MM.1S (cell line): ENCODE results near the gene MIF.

ENCODE experiments used
- DNase-seq: peaks from one replicate; pipeline ENCODE4 v3.0.0-alpha.2; 2015
- H2AFZ ChIP-seq: fragments of 300-600 bp; sonication (generic); 2 replicates; pipeline ENCODE4 v1.6.0; 2016; ENCODE audit warnings: antibody characterized with exemption, low read length
- H3F3A ChIP-seq: fragments of 300-600 bp; sonication (generic); 2 replicates; pipeline ENCODE4 v1.6.1; 2016; ENCODE audit warnings: mild to moderate bottlenecking, antibody characterized with exemption, low read length, moderate library complexity, mixed read lengths; ENCODE audit not compliant: insufficient read depth
- H3K27ac ChIP-seq: fragments of 300-600 bp; sonication (generic); 2 replicates; pipeline ENCODE4 v1.5.1; 2016; ENCODE audit warnings: mild to moderate bottlenecking, low read length
- H3K27me3 ChIP-seq: fragments of 300-600 bp; sonication (generic); replicated peaks from 2 replicates; pipeline ENCODE4 v1.6.0; 2016; ENCODE audit warnings: low read length; ENCODE audit not compliant: insufficient read depth
- H3K36me3 ChIP-seq: fragments of 300-600 bp; sonication (generic); replicated peaks from 2 replicates; pipeline ENCODE4 v1.6.1; 2016; ENCODE audit warnings: mild to moderate bottlenecking, low read length, mixed read lengths; ENCODE audit not compliant: insufficient read depth
- H3K4me1 ChIP-seq: fragments of 300-600 bp; sonication (generic); 2 replicates; pipeline ENCODE4 v1.6.1; 2016; ENCODE audit warnings: low read length, mixed read lengths
- H3K4me2 ChIP-seq: fragments of 300-600 bp; sonication (generic); 2 replicates; pipeline ENCODE4 v1.6.0; 2016; ENCODE audit warnings: low read depth, low read length
- H3K4me3 ChIP-seq: fragments of 300-600 bp; sonication (generic); 2 replicates; pipeline ENCODE4 v1.5.1; 2016; ENCODE audit warnings: low read length, mixed read lengths
- H3K79me2 ChIP-seq: fragments of 300-600 bp; sonication (generic); 2 replicates; pipeline ENCODE4 v1.6.1; 2016; ENCODE audit warnings: mixed run types, low read length, mixed read lengths
- H3K9ac ChIP-seq: fragments of 300-600 bp; sonication (generic); 2 replicates; pipeline ENCODE4 v1.6.1; 2016; ENCODE audit warnings: low read length, mixed read lengths
- H3K9me2 ChIP-seq: fragments of 300-600 bp; sonication (generic); replicated peaks from 2 replicates; pipeline ENCODE4 v1.6.1; 2016; ENCODE audit warnings: mild to moderate bottlenecking, low read length, mixed read lengths; ENCODE audit not compliant: insufficient read depth
- H3K9me3 ChIP-seq: fragments of 300-600 bp; sonication (generic); replicated peaks from 2 replicates; pipeline ENCODE4 v1.6.1; 2016; ENCODE audit warnings: mild to moderate bottlenecking, low read length, mixed read lengths; ENCODE audit not compliant: insufficient read depth
- H4K20me1 ChIP-seq: fragments of 300-600 bp; sonication (generic); 2 replicates; pipeline ENCODE4 v1.6.1; 2016; ENCODE audit warnings: mild to moderate bottlenecking, low read length, moderate library complexity, mixed read lengths; ENCODE audit not compliant: insufficient read depth
- EZH2 ChIP-seq: fragments of 300-600 bp; sonication (generic); optimal IDR thresholded peaks from 2 replicates; pipeline ENCODE3; 2017; ENCODE audit warnings: low read depth, mild to moderate bottlenecking, antibody characterized with exemption, low read length, mixed read lengths
- EZH2phosphoT487 ChIP-seq: fragments of 300-600 bp; sonication (generic); IDR thresholded peaks from 2 replicates; pipeline ENCODE4 v1.6.1; 2018; ENCODE audit warnings: antibody characterized with exemption, low read length
- TF ChIP-seq, protein P1 (sequence below): fragments of 300-600 bp; sonication (generic); IDR thresholded peaks from 2 replicates; pipeline ENCODE4 v1.5.1; 2016; ENCODE audit warnings: antibody characterized with exemption, low read length, mixed read lengths

Gene MIF

GRCh38 chr22:23912293-23912903 lies 18.2 kb downstream of the MIF start:
- H4K20me1 ChIP-seq = no peaks in the 10 kb centered on the region
- no peak overlapping the region for H2AFZ ChIP-seq
- H3K4me3 ChIP-seq = no peak overlapping the region
- DNase-seq = no peak
- H3K27ac ChIP-seq = no peak overlapping the region
- H3K9me2 ChIP-seq = no peaks in the 10 kb centered on the region
- H3K4me1 ChIP-seq = peaks cover 10% of the 10 kb centered on the region
- H3K36me3 ChIP-seq = no peaks in the 10 kb centered on the region
- no peaks in the 10 kb centered on the region for H3K9me3 ChIP-seq
- H3F3A ChIP-seq = peaks cover 11% of the 10 kb centered on the region; the same call in 1 of the 2 replicates
- H3K9ac ChIP-seq = no peak overlapping the region
- TF ChIP-seq EZH2 = no peak
- TF ChIP-seq, protein P1, sequence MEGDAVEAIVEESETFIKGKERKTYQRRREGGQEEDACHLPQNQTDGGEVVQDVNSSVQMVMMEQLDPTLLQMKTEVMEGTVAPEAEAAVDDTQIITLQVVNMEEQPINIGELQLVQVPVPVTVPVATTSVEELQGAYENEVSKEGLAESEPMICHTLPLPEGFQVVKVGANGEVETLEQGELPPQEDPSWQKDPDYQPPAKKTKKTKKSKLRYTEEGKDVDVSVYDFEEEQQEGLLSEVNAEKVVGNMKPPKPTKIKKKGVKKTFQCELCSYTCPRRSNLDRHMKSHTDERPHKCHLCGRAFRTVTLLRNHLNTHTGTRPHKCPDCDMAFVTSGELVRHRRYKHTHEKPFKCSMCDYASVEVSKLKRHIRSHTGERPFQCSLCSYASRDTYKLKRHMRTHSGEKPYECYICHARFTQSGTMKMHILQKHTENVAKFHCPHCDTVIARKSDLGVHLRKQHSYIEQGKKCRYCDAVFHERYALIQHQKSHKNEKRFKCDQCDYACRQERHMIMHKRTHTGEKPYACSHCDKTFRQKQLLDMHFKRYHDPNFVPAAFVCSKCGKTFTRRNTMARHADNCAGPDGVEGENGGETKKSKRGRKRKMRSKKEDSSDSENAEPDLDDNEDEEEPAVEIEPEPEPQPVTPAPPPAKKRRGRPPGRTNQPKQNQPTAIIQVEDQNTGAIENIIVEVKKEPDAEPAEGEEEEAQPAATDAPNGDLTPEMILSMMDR = no peak
- TF ChIP-seq EZH2phosphoT487 = no peak
- H3K79me2 ChIP-seq = no peaks in the 10 kb centered on the region
- H3K27me3 ChIP-seq = no peaks in the 10 kb centered on the region
- H3K4me2 ChIP-seq = no peak overlapping the region

DNA sequence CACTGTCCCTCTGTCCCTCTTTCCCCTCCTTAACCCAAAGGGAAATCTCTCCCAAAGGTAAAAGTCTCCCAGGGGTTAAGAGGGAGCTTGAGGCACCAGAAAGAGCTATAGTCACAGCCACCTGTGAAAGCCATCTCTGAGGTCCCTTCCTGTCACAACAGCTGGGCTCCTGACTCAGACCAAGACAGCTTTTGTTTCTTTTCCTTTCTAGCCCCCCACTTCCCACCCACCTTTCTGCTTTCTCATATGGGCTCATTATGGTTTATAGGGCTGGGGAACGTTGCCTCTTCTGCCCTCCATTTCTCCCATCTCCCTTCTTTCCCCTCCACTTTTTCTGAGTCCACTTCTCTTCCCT lies 19.1 kb downstream of the MIF start:
- Histone ChIP-seq H3K9ac (peak overlapping the region; percentile 79), H2AFZ (peak overlapping the region; percentile 67), H3K27me3 (no peaks in the 10 kb centered on the region), H4K20me1 (no peaks in the 10 kb centered on the region), H3K79me2 (no peaks in the 10 kb centered on the region), H3F3A (peaks cover 11% of the 10 kb centered on the region; the same call in 1 of the 2 replicates), H3K4me2 (peak overlapping the region; percentile 74), H3K27ac (peak overlapping the region; percentile 55; the same call in 1 of the 2 replicates), H3K4me1 (peaks cover 10% of the 10 kb centered on the region), H3K9me3 (no peaks in the 10 kb centered on the region), H3K9me2 (no peaks in the 10 kb centered on the region), H3K4me3 (peak overlapping the region; percentile 83), H3K36me3 (no peaks in the 10 kb centered on the region)
- TF ChIP-seq EZH2 = no peak
- TF ChIP-seq, protein P1 = no peak
- TF ChIP-seq EZH2phosphoT487 = no peak
- DNase-seq = no peak

GRCh38 chr22:23913661-23914353 lies 19.6 kb downstream of the MIF start:
- Histone ChIP-seq H3K4me2 (peak overlapping the region; percentile 74), H4K20me1 (no peaks in the 10 kb centered on the region), H3K4me1 (peaks cover 10% of the 10 kb centered on the region), H3K27me3 (no peaks in the 10 kb centered on the region), H3K27ac (peak overlapping the region; percentile 55; the same call in 1 of the 2 replicates), H3F3A (peaks cover 11% of the 10 kb centered on the region; the same call in 1 of the 2 replicates), H2AFZ (peak overlapping the region; percentile 67), H3K4me3 (peak overlapping the region; percentile 83), H3K36me3 (no peaks in the 10 kb centered on the region), H3K9me3 (no peaks in the 10 kb centered on the region), H3K79me2 (no peaks in the 10 kb centered on the region), H3K9ac (peak overlapping the region; percentile 79), H3K9me2 (no peaks in the 10 kb centered on the region)
- peak; percentile 99 for DNase-seq
- TF ChIP-seq EZH2 (no peak), EZH2phosphoT487 (no peak)
- TF ChIP-seq, protein P1 = no peak
